Gastroesophageal sphincter (tissue), 4 donors: ENCODE measurements around the gene PREPL. TPM values are rescaled to one million over a fixed set of nuclear protein-coding genes. Genes with fewer than 3 reads are reported as not detected.

Source experiments
- ATAC-seq: fragments of 150-250 bp; one replicate; pipeline ENCODE4 v1.9.1; 2016; ENCODE audit warnings: mild to moderate bottlenecking, moderate library complexity
- H3K27ac ChIP-seq, 4 donors: fragments of 200-600 bp; sonication (generic) in 3 of 4; 1 replicate in 3 of 4; 2 replicates in 1 of 4; pipeline ENCODE4 v1.5.1; 2016 to 2019
- H3K27me3 ChIP-seq: fragments of 200-600 bp; sonication (generic); one replicate; pipeline ENCODE4 v1.5.1; 2019
- H3K36me3 ChIP-seq, 2 donors: fragments of 200-600 bp; sonication (generic); one replicate each; pipeline ENCODE4 v1.5.1; 2019; ENCODE audit warnings: control low read depth in 1 of 2
- H3K4me1 ChIP-seq, 3 donors: fragments of 200-600 bp; sonication (generic); 1 replicate in 2 of 3; 2 replicates in 1 of 3; pipeline ENCODE4 v1.5.1; 2016 to 2019; ENCODE audit warnings: control low read depth in 2 of 3
- H3K4me3 ChIP-seq, 2 donors: fragments of 200-600 bp; sonication (generic); one replicate each; pipeline ENCODE4 v1.5.1; 2019; ENCODE audit warnings: mild to moderate bottlenecking in 1 of 2, moderate library complexity in 1 of 2
- H3K9me3 ChIP-seq, 3 donors: fragments of 200-600 bp; sonication (generic); one replicate each; pipeline ENCODE4 v1.5.1; 2017 to 2019; ENCODE audit warnings: control low read depth in 2 of 3
- EP300 ChIP-seq: sonication (generic); formaldehyde crosslinking; IDR thresholded peaks from one replicate; pipeline ENCODE4 v1.6.1; 2017; ENCODE audit warnings: antibody characterized with exemption, mild to moderate bottlenecking
- POLR2A ChIP-seq, 2 donors: fragments of 450-650 bp; IDR thresholded peaks; one replicate each; pipeline ENCODE4 v1.6.1; 2017; ENCODE audit warnings: antibody characterized with exemption in 2 of 2, mild to moderate bottlenecking in 2 of 2, moderate library complexity in 1 of 2
- POLR2AphosphoS5 ChIP-seq: sonication (generic); formaldehyde crosslinking; IDR thresholded peaks from one replicate; pipeline ENCODE4 v1.6.1; 2017; ENCODE audit warnings: antibody characterized with exemption
- WGBS, 2 donors: methylation state at CpG; one replicate each; pipeline ENCODE4 v1.1.5; 2018; ENCODE audit warnings: low coverage in 1 of 2; 5-methylcytosine and 5-hydroxymethylcytosine counted together
- total RNA-seq, 4 donors: library from RNA; depleted of rRNA; stranded (reverse); fragments of >200 nt; gene quantifications; one replicate each; pipeline ENCODE4 v1.1.0, GENCODE V29; 2016
- TF ChIP-seq, protein P1 (sequence below), 4 experiments: fragments of 200-600 bp in 2 of 4; fragments of 450-650 bp in 2 of 4; sonication (generic) in 1 of 4; IDR thresholded peaks; one replicate each; pipeline ENCODE4 v1.5.1; 2017 to 2019; ENCODE audit warnings: antibody characterized with exemption in 4 of 4, mild to moderate bottlenecking in 2 of 4, moderate library complexity in 2 of 4

Gene PREPL
- total RNA-seq, 4 donors from 2014 or later = 38.4 to 63.7 (median 44.3) TPM

DNA sequence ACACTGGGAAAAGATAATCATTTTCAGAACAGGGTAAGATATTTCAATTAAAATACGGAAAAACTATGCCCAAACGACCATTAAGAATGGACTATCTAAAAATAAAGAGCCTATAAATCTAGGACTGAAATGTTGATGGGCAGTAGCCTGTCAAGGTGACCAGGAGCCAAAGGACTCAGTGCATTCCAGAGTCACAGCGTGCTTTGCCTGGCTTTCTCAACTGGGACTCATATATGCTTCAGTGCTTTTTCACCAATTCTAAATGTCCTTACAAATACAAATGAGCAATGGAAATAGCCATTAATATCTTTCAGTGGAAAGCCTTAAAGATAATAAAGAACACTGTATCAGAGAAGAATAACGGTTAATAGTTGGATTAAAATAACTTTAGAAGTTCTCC is 35.4 kb downstream of the PREPL start:
- peaks cover 3 to 22% (median 9%) of the 10 kb centered on the region in 3 donors for H3K4me1 ChIP-seq
- no peak overlapping the region for H3K4me3 ChIP-seq
- no peaks in the 10 kb centered on the region for H3K9me3 ChIP-seq
- peaks cover 11 to 73% of the 10 kb centered on the region in 2 donors for H3K36me3 ChIP-seq
- no peak for ATAC-seq
- TF ChIP-seq, protein P1, sequence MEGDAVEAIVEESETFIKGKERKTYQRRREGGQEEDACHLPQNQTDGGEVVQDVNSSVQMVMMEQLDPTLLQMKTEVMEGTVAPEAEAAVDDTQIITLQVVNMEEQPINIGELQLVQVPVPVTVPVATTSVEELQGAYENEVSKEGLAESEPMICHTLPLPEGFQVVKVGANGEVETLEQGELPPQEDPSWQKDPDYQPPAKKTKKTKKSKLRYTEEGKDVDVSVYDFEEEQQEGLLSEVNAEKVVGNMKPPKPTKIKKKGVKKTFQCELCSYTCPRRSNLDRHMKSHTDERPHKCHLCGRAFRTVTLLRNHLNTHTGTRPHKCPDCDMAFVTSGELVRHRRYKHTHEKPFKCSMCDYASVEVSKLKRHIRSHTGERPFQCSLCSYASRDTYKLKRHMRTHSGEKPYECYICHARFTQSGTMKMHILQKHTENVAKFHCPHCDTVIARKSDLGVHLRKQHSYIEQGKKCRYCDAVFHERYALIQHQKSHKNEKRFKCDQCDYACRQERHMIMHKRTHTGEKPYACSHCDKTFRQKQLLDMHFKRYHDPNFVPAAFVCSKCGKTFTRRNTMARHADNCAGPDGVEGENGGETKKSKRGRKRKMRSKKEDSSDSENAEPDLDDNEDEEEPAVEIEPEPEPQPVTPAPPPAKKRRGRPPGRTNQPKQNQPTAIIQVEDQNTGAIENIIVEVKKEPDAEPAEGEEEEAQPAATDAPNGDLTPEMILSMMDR (IDR thresholded peaks at IDR 0.05) = no peak
- TF ChIP-seq POLR2AphosphoS5 (no peak), EP300 (no peak), POLR2A (IDR thresholded peaks at IDR 0.05) (no peak)
- WGBS, 2 donors = 57 to 81% methylated on average over 4 of the region's 4 CpGs
- no peak overlapping the region for H3K27ac ChIP-seq
- no peaks in the 10 kb centered on the region for H3K27me3 ChIP-seq

DNA sequence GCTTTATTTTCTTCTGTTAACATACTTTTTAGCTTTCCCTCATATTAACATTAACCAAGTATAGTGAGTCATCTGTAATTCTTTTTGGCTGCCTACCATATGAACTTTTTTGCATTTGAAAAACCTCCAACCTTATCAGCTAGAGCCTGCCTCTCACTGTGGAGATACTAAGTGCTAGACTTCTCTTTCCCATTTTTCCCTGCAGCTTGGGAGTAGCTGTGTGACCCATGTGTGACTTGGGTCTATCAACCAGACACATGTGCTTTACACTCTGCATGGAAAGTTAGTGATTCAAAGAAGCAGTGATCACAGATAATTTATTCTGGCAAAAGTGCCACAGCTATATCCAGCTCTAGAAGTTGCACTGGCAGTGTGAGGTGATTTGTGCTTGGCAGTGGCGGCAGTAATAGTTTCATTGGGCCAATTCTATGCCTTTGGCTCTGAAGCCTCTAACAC is 36.3 kb downstream of the PREPL start:
- WGBS, 2 donors = 80% methylated on average over 1 of the region's 1 CpG; no CpG with 5 or more reads in 1 of the 2 donors
- Histone ChIP-seq H3K4me1 (peaks cover 3 to 22% (median 9%) of the 10 kb centered on the region in 3 donors), H3K27ac (peak overlapping the region in 2 of 4 donors; percentile 26 to 29), H3K27me3 (no peaks in the 10 kb centered on the region), H3K4me3 (no peak overlapping the region), H3K9me3 (no peaks in the 10 kb centered on the region), H3K36me3 (peaks cover 14 to 74% of the 10 kb centered on the region in 2 donors)
- no peak for TF ChIP-seq POLR2A (IDR thresholded peaks at IDR 0.05)
- TF ChIP-seq POLR2AphosphoS5 = no peak
- TF ChIP-seq, protein P1 (IDR thresholded peaks at IDR 0.05) = no peak
- no peak for TF ChIP-seq EP300
- no peak for ATAC-seq

GRCh38 chr2:44321360-44321759 is 39.9 kb downstream of the PREPL start:
- H3K27me3 ChIP-seq = no peaks in the 10 kb centered on the region
- peaks cover 14 to 80% of the 10 kb centered on the region in 2 donors for H3K36me3 ChIP-seq
- WGBS, 2 donors = 87 to 93% methylated on average over 5 of the region's 5 CpGs
- peaks cover 3 to 20% (median 9%) of the 10 kb centered on the region in 3 donors for H3K4me1 ChIP-seq
- H3K4me3 ChIP-seq = no peak overlapping the region
- TF ChIP-seq EP300 = no peak
- TF ChIP-seq, protein P1 (IDR thresholded peaks at IDR 0.05) = no peak
- TF ChIP-seq POLR2AphosphoS5 = no peak
- no peak for TF ChIP-seq POLR2A (IDR thresholded peaks at IDR 0.05)
- H3K27ac ChIP-seq = no peak overlapping the region
- no peak for ATAC-seq
- H3K9me3 ChIP-seq = no peaks in the 10 kb centered on the region

DNA sequence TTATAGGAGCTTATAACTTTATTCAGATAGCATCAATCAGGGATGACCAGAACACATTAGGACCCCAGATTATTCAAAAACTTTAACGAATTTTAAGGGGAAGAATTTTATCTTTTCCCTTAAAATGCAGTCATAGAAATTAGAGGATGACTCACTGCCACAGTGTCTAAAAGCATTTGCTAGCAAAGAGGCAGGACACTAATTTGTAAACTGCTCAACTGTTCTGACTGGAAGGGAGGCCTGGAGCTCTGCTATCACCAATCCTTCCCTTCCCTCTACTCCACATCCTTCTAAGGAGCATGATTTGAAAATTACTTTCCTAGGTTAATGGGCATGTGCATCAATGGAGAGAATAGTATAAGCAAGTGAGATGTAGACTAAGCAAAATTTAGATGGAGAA is 40.5 kb downstream of the PREPL start:
- TF ChIP-seq POLR2AphosphoS5 = no peak
- no peak for TF ChIP-seq POLR2A (IDR thresholded peaks at IDR 0.05)
- TF ChIP-seq, protein P1 (IDR thresholded peaks at IDR 0.05) = no peak
- TF ChIP-seq EP300 = no peak
- H3K4me1 ChIP-seq = peaks cover 3 to 14% (median 8%) of the 10 kb centered on the region in 3 donors
- no peaks in the 10 kb centered on the region for H3K9me3 ChIP-seq
- no peak for ATAC-seq
- WGBS, 2 donors = 82 to 86% methylated on average over 1 of the region's 1 CpG
- H3K27me3 ChIP-seq = no peaks in the 10 kb centered on the region
- no peak overlapping the region for H3K27ac ChIP-seq
- peaks cover 14 to 84% of the 10 kb centered on the region in 2 donors for H3K36me3 ChIP-seq
- H3K4me3 ChIP-seq = no peak overlapping the region

DNA sequence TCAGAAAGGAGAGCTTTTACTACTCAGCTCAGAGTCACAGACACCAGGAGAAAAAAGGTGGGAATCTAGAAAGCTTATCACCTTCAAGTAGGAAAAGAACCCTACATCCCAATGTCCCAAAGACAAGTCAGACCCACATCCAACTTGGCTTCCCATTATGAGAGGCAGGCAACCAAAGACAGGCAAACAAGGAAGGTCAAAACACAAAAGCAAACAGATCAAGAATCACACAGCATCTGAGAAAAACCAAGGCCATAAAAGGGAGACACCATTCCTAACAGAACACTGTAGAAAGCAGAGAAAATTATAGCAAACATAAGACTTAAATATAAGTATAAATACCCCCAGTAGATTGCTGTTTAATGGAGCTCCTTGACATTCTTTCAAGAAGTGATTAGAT is 45.3 kb downstream of the PREPL start:
- H3K27me3 ChIP-seq = no peaks in the 10 kb centered on the region
- no peaks in the 10 kb centered on the region for H3K4me1 ChIP-seq
- H3K9me3 ChIP-seq = peaks cover 0 to 18% (median 2%) of the 10 kb centered on the region in 3 donors
- ATAC-seq = no peak
- peaks cover 11 to 96% of the 10 kb centered on the region in 2 donors for H3K36me3 ChIP-seq
- H3K27ac ChIP-seq = no peak overlapping the region
- H3K4me3 ChIP-seq = no peak overlapping the region
- TF ChIP-seq POLR2AphosphoS5 = no peak
- TF ChIP-seq POLR2A (IDR thresholded peaks at IDR 0.05) = no peak
- TF ChIP-seq, protein P1 (IDR thresholded peaks at IDR 0.05) = no peak
- TF ChIP-seq EP300 = no peak
